ENCODE measurements around the gene DSCAML1. TPM values are rescaled to one million over a fixed set of nuclear protein-coding genes. Genes with fewer than 3 reads are reported as not detected.

The DSCAML1 gene
- total and polyA plus RNA-seq, 2 of the 8 experiments (the other 6 are each of a cell fraction or from before 2014, with no cell fraction given): 0.19 to 0.24 TPM

DNA sequence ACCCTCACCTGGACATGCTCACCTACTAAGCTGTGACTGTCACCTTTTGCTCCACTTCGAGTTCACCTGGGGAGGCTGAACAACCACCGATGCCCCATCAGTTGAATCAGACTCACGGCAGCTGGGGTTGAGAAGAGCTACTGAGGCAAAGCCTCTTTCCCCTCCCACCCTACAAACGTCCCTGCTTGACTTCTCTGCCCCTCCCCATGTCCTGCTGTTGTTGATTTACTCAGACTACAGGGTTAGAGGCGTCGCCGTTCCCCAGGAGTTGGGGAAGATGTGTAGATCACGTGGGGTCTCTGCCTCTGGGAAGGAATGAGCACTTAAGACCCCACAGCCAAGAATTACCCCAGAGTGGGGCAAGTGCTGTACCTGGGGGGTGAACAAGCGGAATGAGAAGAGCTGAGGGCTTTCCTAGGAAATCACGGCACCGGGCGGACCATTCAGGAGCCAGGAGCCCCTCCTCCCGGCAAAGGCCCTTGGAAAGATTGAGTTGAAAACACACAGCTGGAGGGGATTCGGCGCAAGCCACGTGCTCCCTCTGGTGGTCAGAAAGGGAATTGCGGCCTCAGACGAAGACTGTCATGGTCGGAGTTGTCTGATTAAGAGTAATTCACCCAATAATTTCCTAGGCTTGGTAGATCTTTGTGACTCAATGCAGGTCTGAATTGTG lies 20.5 kb upstream of the DSCAML1 start (continued):
- TF ChIP-seq, protein P1, sequence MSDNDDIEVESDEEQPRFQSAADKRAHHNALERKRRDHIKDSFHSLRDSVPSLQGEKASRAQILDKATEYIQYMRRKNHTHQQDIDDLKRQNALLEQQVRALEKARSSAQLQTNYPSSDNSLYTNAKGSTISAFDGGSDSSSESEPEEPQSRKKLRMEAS (IDR thresholded peaks at IDR 0.05): peak; percentile 52; the same call in 1 of the 2 replicates
- TF ChIP-seq YY1 (IDR thresholded peaks at IDR 0.05; ENCODE audit: low read depth, low read length) (0 out of 2 replicates have a peak, but pooled peaks have one; percentile 53), KDM4A (IDR thresholded peaks at IDR 0.05; ENCODE audit: low read depth, low read length, severe bottlenecking) (no peak), TCF12 (IDR thresholded peaks at IDR 0.05; ENCODE audit: low read depth, low read length) (peak; percentile 66; the same call in 1 of the 2 replicates)
- TF ChIP-seq, protein P2, sequence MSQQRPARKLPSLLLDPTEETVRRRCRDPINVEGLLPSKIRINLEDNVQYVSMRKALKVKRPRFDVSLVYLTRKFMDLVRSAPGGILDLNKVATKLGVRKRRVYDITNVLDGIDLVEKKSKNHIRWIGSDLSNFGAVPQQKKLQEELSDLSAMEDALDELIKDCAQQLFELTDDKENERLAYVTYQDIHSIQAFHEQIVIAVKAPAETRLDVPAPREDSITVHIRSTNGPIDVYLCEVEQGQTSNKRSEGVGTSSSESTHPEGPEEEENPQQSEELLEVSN (IDR thresholded peaks at IDR 0.05): peak; percentile 54; the same call in 1 of the 2 replicates

Measured in H1 (cell line).